MCF 10A (cell line): Measurements from ENCODE around the gene FAXDC2. TPM values are rescaled to one million over a fixed set of nuclear protein-coding genes. Genes with fewer than 3 reads are reported as not detected.
"Not testable (repeated sequence)": the region's sequence is repeated elsewhere in the genome, so short reads cannot be mapped to it uniquely, and the experiment has no call there.

ENCODE experiments used
- BruUV-seq: library from RNA; stranded (reverse); fragments of 400-500 nt; replicated peaks from 2 replicates; lab custom pipeline; 2021; lab: Mats Ljungman, UMichigan
- CTCF ChIA-PET: fragments of 300-600 bp; sonication (Branson Sonifier 250); formaldehyde crosslinking; extraction: SDS; loops from one replicate; lab custom pipeline; 2021; ENCODE audit warnings: antibody characterized with exemption, inconsistent platforms; lab: Yijun Ruan, JAX
- POLR2A ChIA-PET: fragments of 300-600, 350-650 bp; sonication (Branson Sonifier 250); formaldehyde crosslinking; extraction: SDS; loops from one replicate; lab custom pipeline; 2020; ENCODE audit warnings: antibody characterized with exemption, inconsistent platforms; lab: Yijun Ruan, JAX
- DNase-seq: peaks from one replicate; pipeline ENCODE4 v3.0.0-alpha.2; 2018; ENCODE audit not compliant: unreplicated experiment
- H3K27ac Mint-ChIP-seq: one replicate; pipeline ENCODE4 v1.8.0; 2022; ENCODE audit warnings: mild to moderate bottlenecking, low read depth, mixed read lengths; ENCODE audit not compliant: unreplicated experiment
- H3K27me3 Mint-ChIP-seq: one replicate; pipeline ENCODE4 v1.8.0; 2022; ENCODE audit warnings: mixed read lengths; ENCODE audit not compliant: insufficient read depth, unreplicated experiment
- H3K36me3 Mint-ChIP-seq: one replicate; pipeline ENCODE4 v1.8.0; 2022; ENCODE audit warnings: mild to moderate bottlenecking, moderate library complexity, mixed read lengths; ENCODE audit not compliant: insufficient read depth, unreplicated experiment
- H3K4me1 Mint-ChIP-seq: one replicate; pipeline ENCODE4 v1.8.0; 2022; ENCODE audit warnings: mixed read lengths; ENCODE audit not compliant: insufficient read depth, unreplicated experiment
- H3K4me3 Mint-ChIP-seq: one replicate; pipeline ENCODE4 v1.8.0; 2022; ENCODE audit warnings: mild to moderate bottlenecking, moderate library complexity, mixed read lengths; ENCODE audit not compliant: unreplicated experiment
- H3K9me3 Mint-ChIP-seq: one replicate; pipeline ENCODE4 v1.8.0; 2022; ENCODE audit warnings: mixed read lengths; ENCODE audit not compliant: unreplicated experiment
- intact Hi-C: fragments of 100-400 bp; cut with micrococcal nuclease; formaldehyde crosslinking; loops from 2 replicates; pipeline ENCODE4 v1.14.1; 2022
- total RNA-seq: library from RNA; stranded (reverse); gene quantifications from 2 replicates; pipeline ENCODE4 v1.2.3, GENCODE V29; 2022
- TF ChIP-seq, protein P1 (sequence below): fragments of 200-600 bp; IDR thresholded peaks from one replicate; pipeline ENCODE4 v1.8.0; 2022; ENCODE audit warnings: antibody characterized with exemption, mild to moderate bottlenecking; ENCODE audit not compliant: unreplicated experiment

FAXDC2 gene
- total RNA-seq, 1 experiment from 2014 or later: 2.1 TPM

DNA sequence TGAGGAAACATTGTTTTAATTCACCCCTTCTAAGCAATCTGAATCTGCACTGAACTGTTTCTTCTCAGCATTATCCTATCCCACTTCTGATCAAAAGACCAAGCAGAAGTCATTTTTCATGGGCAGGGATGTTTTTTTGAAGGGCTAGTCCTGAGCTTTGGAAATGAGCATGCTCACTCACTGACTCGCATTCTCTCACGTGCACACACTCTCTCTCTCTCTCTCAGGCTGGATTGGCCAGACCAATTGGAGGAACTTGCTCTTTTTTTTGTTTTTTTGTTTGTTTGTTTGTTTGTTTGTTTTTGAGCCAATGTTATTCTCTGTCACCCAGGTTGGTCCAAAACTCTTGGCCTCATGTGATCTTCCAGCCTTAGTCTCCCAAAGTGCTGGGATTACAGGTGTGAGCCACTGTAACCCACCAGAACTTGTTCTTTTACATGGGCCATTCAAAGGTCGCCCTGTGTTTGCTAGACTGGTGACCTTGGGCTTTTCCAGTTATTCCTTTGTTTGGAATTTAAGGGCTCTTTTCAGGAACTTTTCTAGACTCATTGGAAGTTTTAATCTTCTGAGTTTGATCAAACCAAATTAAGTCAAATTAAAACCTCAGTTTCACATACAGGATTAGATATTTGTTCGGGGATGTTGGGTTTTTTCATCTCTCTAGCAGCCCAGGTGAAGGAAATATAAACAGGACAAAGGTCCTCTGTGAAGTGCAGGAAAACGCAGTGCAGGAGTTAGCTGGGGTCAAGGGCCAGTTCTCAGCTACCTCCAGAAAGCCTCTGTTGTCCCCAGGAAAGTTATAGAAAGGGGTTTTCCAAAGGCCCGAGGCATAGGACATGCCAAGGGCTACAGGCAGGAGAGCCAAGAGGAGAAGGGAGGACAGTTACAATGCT is 13.1 kb downstream of the FAXDC2 start:
- no peaks in the 10 kb centered on the region for H3K9me3 Mint-ChIP-seq
- intact Hi-C loops: no loop called here
- no peaks in the 10 kb centered on the region for H3K27me3 Mint-ChIP-seq
- ChIA-PET POLR2A (interaction anchor here (0.6 to 3.8 kb wide), 5 partner anchors 12 to 70 kb away, joined by 3 to 37 read pairs (median 3); partner anchors contain the start of genes CNOT8 and FAXDC2), CTCF (interaction anchor here (0.5 to 1.4 kb wide), 4 partner anchors 8 to 317 kb away, joined by 3 to 4 read pairs (median 3); no protein-coding TSS in a partner anchor)
- no peak for DNase-seq
- peak overlapping the region; percentile 75 for H3K27ac Mint-ChIP-seq
- BruUV-seq: no TSS peak
- peaks cover 58% of the 10 kb centered on the region for H3K36me3 Mint-ChIP-seq
- H3K4me3 Mint-ChIP-seq: no peak overlapping the region
- H3K4me1 Mint-ChIP-seq: peaks cover 12% of the 10 kb centered on the region
- TF ChIP-seq, protein P1, sequence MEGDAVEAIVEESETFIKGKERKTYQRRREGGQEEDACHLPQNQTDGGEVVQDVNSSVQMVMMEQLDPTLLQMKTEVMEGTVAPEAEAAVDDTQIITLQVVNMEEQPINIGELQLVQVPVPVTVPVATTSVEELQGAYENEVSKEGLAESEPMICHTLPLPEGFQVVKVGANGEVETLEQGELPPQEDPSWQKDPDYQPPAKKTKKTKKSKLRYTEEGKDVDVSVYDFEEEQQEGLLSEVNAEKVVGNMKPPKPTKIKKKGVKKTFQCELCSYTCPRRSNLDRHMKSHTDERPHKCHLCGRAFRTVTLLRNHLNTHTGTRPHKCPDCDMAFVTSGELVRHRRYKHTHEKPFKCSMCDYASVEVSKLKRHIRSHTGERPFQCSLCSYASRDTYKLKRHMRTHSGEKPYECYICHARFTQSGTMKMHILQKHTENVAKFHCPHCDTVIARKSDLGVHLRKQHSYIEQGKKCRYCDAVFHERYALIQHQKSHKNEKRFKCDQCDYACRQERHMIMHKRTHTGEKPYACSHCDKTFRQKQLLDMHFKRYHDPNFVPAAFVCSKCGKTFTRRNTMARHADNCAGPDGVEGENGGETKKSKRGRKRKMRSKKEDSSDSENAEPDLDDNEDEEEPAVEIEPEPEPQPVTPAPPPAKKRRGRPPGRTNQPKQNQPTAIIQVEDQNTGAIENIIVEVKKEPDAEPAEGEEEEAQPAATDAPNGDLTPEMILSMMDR: no peak

DNA sequence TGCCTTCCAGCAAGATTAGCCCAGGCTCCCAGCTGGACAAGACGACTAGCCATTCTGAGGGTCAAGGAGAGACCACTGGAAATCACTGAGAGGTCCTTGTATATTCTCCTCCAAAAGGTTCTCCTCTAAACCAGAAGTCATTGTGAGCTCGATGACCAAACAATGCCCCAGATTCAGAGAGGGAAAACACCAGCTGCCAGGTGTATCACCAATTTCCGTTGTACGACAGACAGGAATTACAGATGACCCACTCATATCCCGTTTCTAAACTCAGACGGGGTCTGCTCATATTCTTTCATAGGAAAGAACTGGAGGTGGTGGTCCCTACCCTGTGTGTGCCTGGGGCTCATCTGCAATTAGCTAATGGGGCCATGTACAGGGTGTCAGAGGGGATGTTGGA is 14.2 kb downstream of the FAXDC2 start:
- Mint-ChIP-seq H3K36me3 (peaks cover 67% of the 10 kb centered on the region), H3K9me3 (no peaks in the 10 kb centered on the region), H3K27me3 (no peaks in the 10 kb centered on the region), H3K4me3 (no peak overlapping the region), H3K27ac (peak overlapping the region; percentile 52), H3K4me1 (peaks cover 17% of the 10 kb centered on the region)
- ChIA-PET POLR2A (interaction anchor here (0.6 to 3.8 kb wide), 6 partner anchors 8 to 677 kb away, joined by 3 to 37 read pairs (median 4); partner anchors contain the start of genes CNOT8 and FAXDC2), CTCF (interaction anchor here (0.5 to 2.9 kb wide), 7 partner anchors 9 to 316 kb away, joined by 3 to 21 read pairs (median 4); no protein-coding TSS in a partner anchor)
- TF ChIP-seq, protein P1: no peak
- BruUV-seq: no TSS peak
- no peak for DNase-seq
- intact Hi-C loops: no loop called here

DNA sequence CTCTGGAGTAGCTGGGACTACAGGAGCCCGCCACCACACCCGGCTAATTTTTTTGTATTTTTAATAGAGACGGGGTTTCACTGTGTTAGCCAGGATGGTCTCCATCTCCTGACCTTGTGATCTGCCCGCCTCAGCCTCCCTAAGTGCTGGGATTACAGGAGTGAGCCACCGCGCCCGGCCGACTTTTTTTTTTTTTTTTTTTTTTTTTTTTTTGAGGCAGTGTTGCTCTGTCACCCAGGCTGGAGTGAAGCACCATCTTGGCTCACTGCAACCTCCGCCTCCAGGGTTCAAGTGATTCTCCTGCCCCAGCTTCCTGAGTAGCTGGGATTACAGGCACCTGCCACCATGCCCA is 14.7 kb downstream of the FAXDC2 start:
- H3K4me3 Mint-ChIP-seq: peak overlapping the region; percentile 40
- ChIA-PET CTCF (interaction anchor here (0.7 to 2.9 kb wide), 6 partner anchors 9 to 315 kb away, joined by 3 to 21 read pairs (median 4); no protein-coding TSS in a partner anchor), POLR2A (interaction anchor here (0.5 to 3.8 kb wide), 7 partner anchors 9 to 73 kb away, joined by 3 to 37 read pairs (median 4); partner anchors contain the start of genes CNOT8 and FAXDC2)
- H3K4me1 Mint-ChIP-seq: peaks cover 20% of the 10 kb centered on the region
- H3K27me3 Mint-ChIP-seq, BruUV-seq, intact Hi-C loops, H3K9me3 Mint-ChIP-seq, DNase-seq: not testable (repeated sequence)
- H3K36me3 Mint-ChIP-seq: peaks cover 67% of the 10 kb centered on the region
- H3K27ac Mint-ChIP-seq: peak overlapping the region; percentile 52

DNA sequence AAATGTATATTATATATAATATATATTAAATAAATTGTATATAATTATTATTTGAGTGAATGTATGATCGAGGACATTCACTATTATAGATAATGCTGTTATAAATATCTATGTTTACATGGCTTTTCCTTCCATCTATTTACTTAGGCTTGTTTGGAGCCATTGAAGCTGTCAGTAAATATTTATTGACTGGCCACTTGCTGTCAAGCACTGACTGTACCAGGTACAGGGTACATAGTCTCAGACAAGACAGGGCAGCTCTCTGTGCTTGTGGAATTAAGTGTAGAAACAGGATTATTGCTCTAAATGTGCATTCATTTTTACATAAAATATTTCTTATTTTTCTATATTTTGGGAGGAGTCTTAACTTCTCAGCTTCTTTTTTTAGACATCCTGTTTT is 16.4 kb downstream of the FAXDC2 start:
- TF ChIP-seq, protein P1: no peak
- DNase-seq: no peak
- no TSS peak for BruUV-seq
- peak overlapping the region; percentile 52 for H3K27ac Mint-ChIP-seq
- POLR2A ChIA-PET: interaction anchor here (0.7 to 3.8 kb wide), 7 partner anchors 9 to 859 kb away, joined by 3 to 37 read pairs (median 6); partner anchors contain the start of genes CNOT8 and FAXDC2
- CTCF ChIA-PET: interaction anchor here (0.7 to 2.9 kb wide), 5 partner anchors 9 to 762 kb away, joined by 3 to 21 read pairs (median 4); no protein-coding TSS in a partner anchor
- no peaks in the 10 kb centered on the region for H3K9me3 Mint-ChIP-seq
- H3K4me3 Mint-ChIP-seq: no peak overlapping the region
- H3K4me1 Mint-ChIP-seq: peaks cover 32% of the 10 kb centered on the region
- H3K36me3 Mint-ChIP-seq: peaks cover 59% of the 10 kb centered on the region
- intact Hi-C loops: no loop called here
- H3K27me3 Mint-ChIP-seq: no peaks in the 10 kb centered on the region

- ChIA-PET CTCF (interaction anchor here (0.6 to 1.4 kb wide), 4 partner anchors 11 to 184 kb away, joined by 4 to 6 read pairs (median 5); no protein-coding TSS in a partner anchor), POLR2A (interaction anchor here (0.8 to 1.2 kb wide), 4 partner anchors 8 to 73 kb away, joined by 3 read pairs; no protein-coding TSS in a partner anchor)
- BruUV-seq, DNase-seq, H3K9me3 Mint-ChIP-seq, H3K4me3 Mint-ChIP-seq, H3K27me3 Mint-ChIP-seq, intact Hi-C loops, H3K27ac Mint-ChIP-seq: not testable (repeated sequence)
- Mint-ChIP-seq H3K36me3 (peaks cover 52% of the 10 kb centered on the region), H3K4me1 (peaks cover 45% of the 10 kb centered on the region)
Observed at GRCh38 chr5:154832804-154833203, 17.6 kb downstream of the FAXDC2 start.
